GM12878 (cell line): ENCODE data around the gene OSGEP. TPM values are rescaled to one million over a fixed set of nuclear protein-coding genes. Genes with fewer than 3 reads are reported as not detected.
A peak's percentile ranks its signal among the peaks of the same experiment; 100 is the strongest.

Source experiments
- ATAC-seq: fragments of 200-7000 bp; cut with Tn5 transposase; 3 replicates; pipeline ENCODE4 v1.9.1; 2020; ENCODE audit warnings: mild to moderate bottlenecking, moderate library complexity
- BruUV-seq: library from RNA; stranded (reverse); fragments of 400-500 nt; replicated peaks from 2 replicates; lab custom pipeline; 2021; lab: Mats Ljungman, UMichigan
- CTCF ChIA-PET: fragments of 300-600 bp; sonication (Branson Sonifier 250); formaldehyde crosslinking; extraction: SDS; loops from one replicate; lab custom pipeline; 2021; ENCODE audit warnings: inconsistent platforms; lab: Yijun Ruan, JAX
- POLR2A ChIA-PET: fragments of 350-600 bp; formaldehyde crosslinking; extraction: SDS; loops from one replicate; lab custom pipeline; 2021; ENCODE audit warnings: inconsistent platforms; lab: Charles Lee
- RAD21 ChIA-PET: fragments of 300-600 bp; sonication (Branson Sonifier 250); formaldehyde crosslinking; loops from one replicate; lab custom pipeline; 2023; ENCODE audit warnings: antibody characterized with exemption; ENCODE audit not compliant: unreplicated experiment; lab: Charles Lee
- SMC1A ChIA-PET: fragments of 300-600 bp; sonication (Branson Sonifier 250); formaldehyde crosslinking; loops from one replicate; lab custom pipeline; 2023; ENCODE audit not compliant: unreplicated experiment, uncharacterized antibody; lab: Charles Lee
- DNase-seq: peaks from one replicate; pipeline ENCODE4 v3.0.0-alpha.2; 2011; ENCODE audit warnings: low read depth, low spot score
- FAIRE-seq: peaks from 3 replicates; lab custom pipeline; 2011; peaks lifted over from hg19 to GRCh38; lab: Jason Lieb, UNC
- H2AFZ ChIP-seq: 2 replicates; pipeline ENCODE4 v1.6.0; 2011; ENCODE audit warnings: low read depth, low read length, control low read depth; ENCODE audit not compliant: control insufficient read depth
- H3K27ac ChIP-seq: 2 replicates; pipeline ENCODE4 v1.5.1; 2011; ENCODE audit warnings: control low read depth; ENCODE audit not compliant: control insufficient read depth, insufficient read depth
- H3K27me3 ChIP-seq, 2 experiments: replicated peaks in 1 of 2; 2 replicates each; pipeline versions ENCODE4 v1.6.0 to v1.6.1; 2011; ENCODE audit warnings: low read length in 1 of 2; ENCODE audit not compliant: control insufficient read depth in 2 of 2, insufficient read depth in 2 of 2
- H3K36me3 ChIP-seq, 2 experiments: 2 replicates each; pipeline ENCODE4 v1.5.1; 2011; ENCODE audit warnings: low read length in 1 of 2; ENCODE audit not compliant: control insufficient read depth in 2 of 2, insufficient read depth in 2 of 2
- H3K4me1 ChIP-seq: 2 replicates; pipeline ENCODE4 v1.6.1; 2011; ENCODE audit warnings: mild to moderate bottlenecking, low read length, moderate library complexity, mixed read lengths; ENCODE audit not compliant: control insufficient read depth, insufficient read depth
- H3K4me2 ChIP-seq: 2 replicates; pipeline ENCODE4 v1.6.0; 2011; ENCODE audit warnings: control low read depth; ENCODE audit not compliant: control insufficient read depth, insufficient read depth
- H3K4me3 ChIP-seq: fragments of 200-600 bp; sonication (generic); 2 replicates; pipeline ENCODE4 v1.5.1; 2016
- H3K79me2 ChIP-seq: 2 replicates; pipeline ENCODE4 v1.6.0; 2011; ENCODE audit warnings: low read length; ENCODE audit not compliant: control insufficient read depth, insufficient read depth
- H3K9ac ChIP-seq: 2 replicates; pipeline ENCODE4 v1.8.0; 2011; ENCODE audit warnings: low read length, control low read depth, mixed read lengths; ENCODE audit not compliant: control insufficient read depth, insufficient read depth
- H3K9me3 ChIP-seq: replicated peaks from 3 replicates; pipeline ENCODE4 v1.5.1; 2011; ENCODE audit warnings: mild to moderate bottlenecking, low read length; ENCODE audit not compliant: control insufficient read depth, insufficient read depth
- H4K20me1 ChIP-seq: 2 replicates; pipeline ENCODE4 v1.6.0; 2011; ENCODE audit not compliant: control insufficient read depth, insufficient read depth
- IKZF2 ChIP-seq, 2 experiments: fragments of 450-650 bp; IDR thresholded peaks; 2 replicates each; pipeline ENCODE4 v1.6.1; 2017; ENCODE audit warnings: mild to moderate bottlenecking in 2 of 2, moderate library complexity in 2 of 2
- MTA3 ChIP-seq: IDR thresholded peaks from 2 replicates; pipeline ENCODE4 v1.6.1; 2012; ENCODE audit warnings: low read length, inconsistent platforms, borderline replicate concordance
- NBN ChIP-seq: fragments of 450-650 bp; IDR thresholded peaks from 2 replicates; pipeline ENCODE4 v1.6.1; 2016
- POLR2A ChIP-seq: IDR thresholded peaks from 2 replicates; pipeline ENCODE4 v1.6.1; 2011; ENCODE audit warnings: low read depth, mild to moderate bottlenecking, low read length
- POLR2AphosphoS5 ChIP-seq: IDR thresholded peaks from 2 replicates; pipeline ENCODE4 v1.6.1; 2011; ENCODE audit warnings: mild to moderate bottlenecking, low read length, inconsistent platforms
- RAD51 ChIP-seq: fragments of 450-650 bp; IDR thresholded peaks from 2 replicates; pipeline ENCODE4 v1.6.1; 2016; ENCODE audit warnings: moderate library complexity, mild to moderate bottlenecking, inconsistent platforms
- RB1 ChIP-seq: fragments of 450-650 bp; formaldehyde crosslinking; IDR thresholded peaks from 2 replicates; pipeline ENCODE4 v1.6.1; 2017; ENCODE audit warnings: mild to moderate bottlenecking, borderline replicate concordance
- RELA ChIP-seq: fragments of 450-650 bp; IDR thresholded peaks from 2 replicates; pipeline ENCODE4 v1.8.0; 2014; ENCODE audit warnings: borderline replicate concordance; ENCODE audit not compliant: partially characterized antibody
- SMAD1 ChIP-seq: fragments of 450-650 bp; IDR thresholded peaks from 2 replicates; pipeline ENCODE4 v1.6.1; 2018; ENCODE audit warnings: mild to moderate bottlenecking, low read depth; ENCODE audit not compliant: partially characterized antibody
- WGBS: methylation state at CpG from one replicate; pipeline ENCODE4 v1.1.6; 2016; ENCODE audit warnings: low lambda C conversion rate; ENCODE audit not compliant: insufficient replicate concordance, insufficient coverage; ENCODE audit errors: missing lambda C conversion rate; 5-methylcytosine and 5-hydroxymethylcytosine counted together
- in situ Hi-C: fragments of 300-500 bp; cut with MboI; formaldehyde crosslinking; loops from 9 replicates; pipeline ENCODE4 v1.14.3; 2018; ENCODE audit warnings: mixed read lengths
- intact Hi-C: fragments of 100-400 bp; cut with micrococcal nuclease; formaldehyde crosslinking; loops from one replicate; pipeline ENCODE4 v1.14.2; 2022; ENCODE audit not compliant: unreplicated experiment
- polyA plus RNA-seq, 11 experiments: library from polyadenylated mRNA; depleted of rRNA in 4 of 11; unstranded in 6 of 11; stranded (reverse) in 5 of 11; fragments of >200 nt; fragmentation: Nextera tagmentation in 4 of 11; fragmentation: Illumina TruSeq in 1 of 11; extraction: Ambion mirVana in 4 of 11; extraction: Trizol in 1 of 11; gene quantifications; 1 replicate in 1 of 11; 2 replicates in 10 of 11; pipeline versions ENCODE4 v1.2.1 to v1.2.3, GENCODE V29; 2011 to 2016; ENCODE audit warnings: inconsistent platforms in 2 of 11, missing spikeins in 2 of 11, low read depth in 1 of 11
- total RNA-seq, 4 experiments: library from RNA; depleted of rRNA in 3 of 4; stranded (reverse); fragments of >200 nt in 3 of 4; fragmentation: Illumina TruSeq in 1 of 4; extraction: Trizol in 1 of 4; gene quantifications; 2 replicates each; pipeline versions ENCODE4 v1.2.1 to v1.2.3, GENCODE V29; 2013 to 2021
- TF ChIP-seq, protein P1 (sequence below): fragments of 450-650 bp; IDR thresholded peaks from 2 replicates; pipeline ENCODE4 v1.6.1; 2016; ENCODE audit warnings: mild to moderate bottlenecking, moderate library complexity, borderline replicate concordance
- TF ChIP-seq, protein P2 (sequence below): IDR thresholded peaks from 2 replicates; pipeline ENCODE4 v1.6.1; 2012; ENCODE audit warnings: low read depth, low read length, improper control_type of control experiment
- TF ChIP-seq, protein P3 (sequence below): IDR thresholded peaks from 2 replicates; pipeline ENCODE4 v1.6.1; 2011; ENCODE audit warnings: borderline replicate concordance, low read depth, mild to moderate bottlenecking, moderate library complexity, low read length; ENCODE audit not compliant: insufficient read depth, poor library complexity, severe bottlenecking

OSGEP gene
- total and polyA plus RNA-seq, 10 of the 15 experiments (the other 5 are each of a cell fraction or from before 2014, with no cell fraction given), result 47.8 to 88.9 (median 52.8) TPM

DNA sequence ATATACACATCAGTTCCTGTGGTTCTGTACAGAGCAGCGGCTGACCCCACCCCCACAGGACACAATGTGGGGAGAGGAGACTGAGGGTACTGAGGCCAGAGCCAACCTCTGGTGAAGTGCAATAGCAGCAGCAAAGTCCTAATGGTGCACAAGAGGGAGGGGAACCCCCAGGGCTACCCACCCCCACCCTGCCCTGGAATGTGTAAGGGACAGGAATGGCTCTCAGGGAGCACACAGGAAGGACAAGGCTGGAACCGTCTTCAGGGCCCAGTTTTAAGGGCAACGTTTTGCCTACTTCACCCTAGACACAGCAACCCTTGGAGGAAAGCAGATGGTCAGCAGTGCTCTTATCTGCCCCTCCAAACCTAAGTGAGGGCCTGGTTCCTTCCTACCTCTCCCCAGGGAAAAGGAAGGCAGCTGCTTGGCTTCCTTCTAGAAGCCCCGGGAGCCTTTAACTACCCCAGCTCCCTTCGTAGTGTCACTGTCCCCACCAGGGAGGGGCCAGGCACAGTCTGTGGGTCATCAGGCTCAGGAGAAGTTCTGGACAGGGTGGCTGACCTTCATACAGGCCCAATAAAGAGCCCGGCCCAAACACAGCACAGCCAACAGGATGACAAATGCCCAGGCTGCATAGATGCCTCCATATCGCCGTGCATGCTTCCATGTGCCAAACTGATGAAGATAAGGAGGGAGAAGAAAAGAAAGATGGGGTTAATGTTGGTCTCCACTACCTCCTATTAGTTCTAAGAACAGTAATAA, 3.6 kb upstream of the OSGEP start:
- no peak for TF ChIP-seq SMAD1
- TF ChIP-seq, protein P1, sequence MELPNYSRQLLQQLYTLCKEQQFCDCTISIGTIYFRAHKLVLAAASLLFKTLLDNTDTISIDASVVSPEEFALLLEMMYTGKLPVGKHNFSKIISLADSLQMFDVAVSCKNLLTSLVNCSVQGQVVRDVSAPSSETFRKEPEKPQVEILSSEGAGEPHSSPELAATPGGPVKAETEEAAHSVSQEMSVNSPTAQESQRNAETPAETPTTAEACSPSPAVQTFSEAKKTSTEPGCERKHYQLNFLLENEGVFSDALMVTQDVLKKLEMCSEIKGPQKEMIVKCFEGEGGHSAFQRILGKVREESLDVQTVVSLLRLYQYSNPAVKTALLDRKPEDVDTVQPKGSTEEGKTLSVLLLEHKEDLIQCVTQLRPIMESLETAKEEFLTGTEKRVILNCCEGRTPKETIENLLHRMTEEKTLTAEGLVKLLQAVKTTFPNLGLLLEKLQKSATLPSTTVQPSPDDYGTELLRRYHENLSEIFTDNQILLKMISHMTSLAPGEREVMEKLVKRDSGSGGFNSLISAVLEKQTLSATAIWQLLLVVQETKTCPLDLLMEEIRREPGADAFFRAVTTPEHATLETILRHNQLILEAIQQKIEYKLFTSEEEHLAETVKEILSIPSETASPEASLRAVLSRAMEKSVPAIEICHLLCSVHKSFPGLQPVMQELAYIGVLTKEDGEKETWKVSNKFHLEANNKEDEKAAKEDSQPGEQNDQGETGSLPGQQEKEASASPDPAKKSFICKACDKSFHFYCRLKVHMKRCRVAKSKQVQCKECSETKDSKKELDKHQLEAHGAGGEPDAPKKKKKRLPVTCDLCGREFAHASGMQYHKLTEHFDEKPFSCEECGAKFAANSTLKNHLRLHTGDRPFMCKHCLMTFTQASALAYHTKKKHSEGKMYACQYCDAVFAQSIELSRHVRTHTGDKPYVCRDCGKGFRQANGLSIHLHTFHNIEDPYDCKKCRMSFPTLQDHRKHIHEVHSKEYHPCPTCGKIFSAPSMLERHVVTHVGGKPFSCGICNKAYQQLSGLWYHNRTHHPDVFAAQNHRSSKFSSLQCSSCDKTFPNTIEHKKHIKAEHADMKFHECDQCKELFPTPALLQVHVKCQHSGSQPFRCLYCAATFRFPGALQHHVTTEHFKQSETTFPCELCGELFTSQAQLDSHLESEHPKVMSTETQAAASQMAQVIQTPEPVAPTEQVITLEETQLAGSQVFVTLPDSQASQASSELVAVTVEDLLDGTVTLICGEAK, result no peak
- no peak for TF ChIP-seq IKZF2 (IDR thresholded peaks at IDR 0.05)
- TF ChIP-seq, protein P2, sequence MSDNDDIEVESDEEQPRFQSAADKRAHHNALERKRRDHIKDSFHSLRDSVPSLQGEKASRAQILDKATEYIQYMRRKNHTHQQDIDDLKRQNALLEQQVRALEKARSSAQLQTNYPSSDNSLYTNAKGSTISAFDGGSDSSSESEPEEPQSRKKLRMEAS, result no peak
- TF ChIP-seq POLR2AphosphoS5, result peak; percentile 54
- TF ChIP-seq RELA, result no peak
- no peak for TF ChIP-seq RB1
- 0 out of 2 replicates have a peak, but pooled peaks have one; percentile 48 for TF ChIP-seq POLR2A
- TF ChIP-seq MTA3, result peak; percentile 58; the same call in 1 of the 2 replicates
- TF ChIP-seq NBN, result no peak
- TF ChIP-seq RAD51, result no peak
- TF ChIP-seq, protein P3, sequence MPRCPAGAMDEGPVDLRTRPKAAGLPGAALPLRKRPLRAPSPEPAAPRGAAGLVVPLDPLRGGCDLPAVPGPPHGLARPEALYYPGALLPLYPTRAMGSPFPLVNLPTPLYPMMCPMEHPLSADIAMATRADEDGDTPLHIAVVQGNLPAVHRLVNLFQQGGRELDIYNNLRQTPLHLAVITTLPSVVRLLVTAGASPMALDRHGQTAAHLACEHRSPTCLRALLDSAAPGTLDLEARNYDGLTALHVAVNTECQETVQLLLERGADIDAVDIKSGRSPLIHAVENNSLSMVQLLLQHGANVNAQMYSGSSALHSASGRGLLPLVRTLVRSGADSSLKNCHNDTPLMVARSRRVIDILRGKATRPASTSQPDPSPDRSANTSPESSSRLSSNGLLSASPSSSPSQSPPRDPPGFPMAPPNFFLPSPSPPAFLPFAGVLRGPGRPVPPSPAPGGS, result no peak
- Histone ChIP-seq H3K4me3 (no peak overlapping the region), H2AFZ (no peak overlapping the region), H4K20me1 (no peaks in the 10 kb centered on the region), H3K27me3 (no peaks in the 10 kb centered on the region), H3K4me1 (peaks cover 6% of the 10 kb centered on the region), H3K4me2 (no peak overlapping the region), H3K27ac (no peak overlapping the region), H3K36me3 (peaks cover 11 to 27% of the 10 kb centered on the region in 2 experiments), H3K9ac (no peak overlapping the region), H3K79me2 (peaks cover 53% of the 10 kb centered on the region), H3K9me3 (no peaks in the 10 kb centered on the region)
- no TSS peak for BruUV-seq
- ChIA-PET SMC1A (no interaction called here), POLR2A (interaction anchor here (1.0 to 1.2 kb wide), 2 partner anchors 12 to 116 kb away, joined by 3 read pairs; no protein-coding TSS in a partner anchor), CTCF (interaction anchor here (0.5 to 5.4 kb wide), 2 partner anchors 25 to 43 kb away, joined by 3 to 39 read pairs; partner anchors contain the start of gene TEP1), RAD21 (no interaction called here)
- in situ Hi-C loops, result no loop called here
- FAIRE-seq, result no peak
- no peak for DNase-seq
- WGBS, result 70% methylated on average over 8 of the region's 8 CpGs
- ATAC-seq, result no peak
- intact Hi-C loops, result no loop called here
